ENCODE measurements around the gene FUZ. TPM values are rescaled to one million over a fixed set of nuclear protein-coding genes. Genes with fewer than 3 reads are reported as not detected.
A peak's percentile ranks its signal among the peaks of the same experiment; 100 is the strongest.
"Not testable (repeated sequence)": the region's sequence is repeated elsewhere in the genome, so short reads cannot be mapped to it uniquely, and the experiment has no call there.

Gene FUZ
- total RNA-seq, 4 donors from 2014 or later, result 19.0 to 31.7 (median 26.8) TPM

GRCh38 chr19:49820125-49820524 is 7.0 kb upstream of the FUZ start:
- H3K36me3 ChIP-seq, result peaks cover 0 to 39% (median 0%) of the 10 kb centered on the region in 3 donors
- peaks cover 0 to 27% (median 10%) of the 10 kb centered on the region in 4 donors for H3K4me1 ChIP-seq
- DNase-seq (ENCODE audit: low spot score in 2 of 2), result no peak
- H3K27ac ChIP-seq, result no peak overlapping the region
- TF ChIP-seq, protein P1, sequence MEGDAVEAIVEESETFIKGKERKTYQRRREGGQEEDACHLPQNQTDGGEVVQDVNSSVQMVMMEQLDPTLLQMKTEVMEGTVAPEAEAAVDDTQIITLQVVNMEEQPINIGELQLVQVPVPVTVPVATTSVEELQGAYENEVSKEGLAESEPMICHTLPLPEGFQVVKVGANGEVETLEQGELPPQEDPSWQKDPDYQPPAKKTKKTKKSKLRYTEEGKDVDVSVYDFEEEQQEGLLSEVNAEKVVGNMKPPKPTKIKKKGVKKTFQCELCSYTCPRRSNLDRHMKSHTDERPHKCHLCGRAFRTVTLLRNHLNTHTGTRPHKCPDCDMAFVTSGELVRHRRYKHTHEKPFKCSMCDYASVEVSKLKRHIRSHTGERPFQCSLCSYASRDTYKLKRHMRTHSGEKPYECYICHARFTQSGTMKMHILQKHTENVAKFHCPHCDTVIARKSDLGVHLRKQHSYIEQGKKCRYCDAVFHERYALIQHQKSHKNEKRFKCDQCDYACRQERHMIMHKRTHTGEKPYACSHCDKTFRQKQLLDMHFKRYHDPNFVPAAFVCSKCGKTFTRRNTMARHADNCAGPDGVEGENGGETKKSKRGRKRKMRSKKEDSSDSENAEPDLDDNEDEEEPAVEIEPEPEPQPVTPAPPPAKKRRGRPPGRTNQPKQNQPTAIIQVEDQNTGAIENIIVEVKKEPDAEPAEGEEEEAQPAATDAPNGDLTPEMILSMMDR (IDR thresholded peaks at IDR 0.05), result no peak
- TF ChIP-seq POLR2A (IDR thresholded peaks at IDR 0.05), result no peak
- no peak for TF ChIP-seq EP300 (IDR thresholded peaks at IDR 0.05)
- no peaks in the 10 kb centered on the region for H3K9me3 ChIP-seq
- WGBS, 2 donors, result 72 to 76% methylated on average over 10 of the region's 10 CpGs
- no peaks in the 10 kb centered on the region for H3K27me3 ChIP-seq
- no peak overlapping the region for H3K4me3 ChIP-seq

DNA sequence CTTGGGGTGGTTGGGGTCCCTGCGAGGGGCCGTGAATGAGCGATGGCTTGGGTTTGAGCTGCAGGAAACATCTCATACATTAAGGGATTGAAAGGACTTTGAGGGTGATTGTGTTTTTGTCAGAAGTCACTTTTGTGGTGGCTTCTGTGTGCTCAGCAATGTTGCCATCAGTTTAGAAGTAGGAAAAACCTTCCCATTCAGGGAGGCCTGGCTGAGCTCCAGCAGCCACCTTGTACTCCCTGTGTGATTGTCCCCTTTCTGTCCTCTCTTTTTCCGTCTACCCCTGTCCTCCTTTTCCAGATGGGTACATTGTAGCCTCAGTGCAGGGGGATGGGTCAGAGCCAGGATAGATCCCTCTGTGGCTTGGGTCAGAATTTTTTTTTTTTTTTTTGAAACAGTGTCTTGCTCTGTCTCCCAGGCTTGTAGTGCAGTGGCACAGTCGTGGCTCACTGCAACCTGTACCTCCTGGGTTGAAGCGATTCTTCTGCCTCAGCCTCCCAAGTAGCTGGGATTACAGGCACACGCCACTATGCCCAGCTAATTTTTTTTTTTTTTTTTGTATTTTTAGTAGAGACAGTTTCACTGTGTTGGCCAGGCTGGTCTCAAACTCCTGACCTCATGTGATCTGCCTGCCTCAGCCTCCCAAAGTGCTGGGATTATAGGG is 6.5 kb upstream of the FUZ start:
- not testable (repeated sequence) for H3K27me3 ChIP-seq; H3K9me3 ChIP-seq; DNase-seq (ENCODE audit: low spot score in 2 of 2)
- H3K36me3 ChIP-seq, result peaks cover 0 to 36% (median 0%) of the 10 kb centered on the region in 3 donors
- H3K4me1 ChIP-seq, result peaks cover 0 to 27% (median 10%) of the 10 kb centered on the region in 4 donors
- peak overlapping the region in 1 of 4 donors; percentile 100 for H3K27ac ChIP-seq
- WGBS, 2 donors, result 76 to 79% methylated on average over 7 of the region's 7 CpGs
- peak overlapping the region in 2 of 4 donors; percentile 74 to 96 for H3K4me3 ChIP-seq

DNA sequence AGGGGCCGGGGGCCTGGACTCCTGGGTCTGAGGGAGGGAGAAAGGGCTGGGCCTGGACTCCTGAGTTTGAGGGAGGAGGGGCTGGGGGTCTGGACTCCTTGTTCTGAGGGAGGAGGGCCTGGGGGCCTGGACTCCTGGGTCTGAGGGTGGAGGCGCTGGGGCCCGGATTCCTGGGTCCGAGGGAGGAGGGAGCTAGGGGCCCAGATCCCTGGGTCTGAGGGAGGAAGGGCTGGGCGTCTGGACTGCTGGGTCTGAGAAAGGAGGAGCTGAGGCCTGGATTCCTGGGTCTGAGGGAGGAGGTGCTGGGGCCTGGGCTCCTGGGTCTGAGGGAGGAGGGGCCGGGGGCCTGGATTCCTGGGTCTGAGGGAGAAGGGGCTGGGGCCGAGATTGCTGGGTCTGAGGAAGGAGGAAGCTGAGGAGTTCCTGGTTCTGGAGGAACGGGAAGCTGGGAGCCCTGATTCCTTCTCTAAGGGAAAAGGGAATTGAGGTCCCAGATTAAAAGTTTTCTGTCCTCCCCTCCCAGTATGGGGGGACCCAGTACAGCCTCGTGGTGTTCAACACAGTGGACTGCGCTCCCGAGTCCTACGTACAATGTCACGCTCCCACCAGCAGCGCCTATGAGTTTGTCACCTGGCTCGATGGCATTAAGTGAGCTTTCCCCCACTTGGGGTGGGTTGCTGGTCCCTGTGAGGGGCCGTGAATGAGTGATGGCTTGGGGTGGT is 5.7 kb upstream of the FUZ start:
- Histone ChIP-seq H3K9me3 (no peaks in the 10 kb centered on the region), H3K27me3 (no peaks in the 10 kb centered on the region), H3K36me3 (peaks cover 0 to 29% (median 0%) of the 10 kb centered on the region in 3 donors), H3K27ac (peak overlapping the region; percentile 93 to 100 (median 96)), H3K4me1 (peaks cover 0 to 29% (median 10%) of the 10 kb centered on the region in 4 donors), H3K4me3 (peak overlapping the region; percentile 64 to 96 (median 77))
- WGBS, 2 donors, result 24 to 32% methylated on average over 15 of the region's 16 CpGs
- TF ChIP-seq, protein P1 (IDR thresholded peaks at IDR 0.05), result no peak
- TF ChIP-seq EP300 (IDR thresholded peaks at IDR 0.05) (no peak), POLR2A (IDR thresholded peaks at IDR 0.05) (no peak)
- DNase-seq (ENCODE audit: low spot score in 2 of 2), result no peak

GRCh38 chr19:49817964-49818648 is 5.0 kb upstream of the FUZ start, which contains the start of gene MED25:
Gene MED25, plus strand, starts transcription at chr19:49818289. Its CDS starts 53 bp downstream, at chr19:49818342.
- TF ChIP-seq POLR2A (IDR thresholded peaks at IDR 0.05), result peak; percentile 60 to 71
- TF ChIP-seq, protein P1 (IDR thresholded peaks at IDR 0.05), result peak in 4 of 5 experiments; percentile 21 to 90 (median 57)
- TF ChIP-seq EP300 (IDR thresholded peaks at IDR 0.05), result peak; percentile 43 to 90
- no peaks in the 10 kb centered on the region for H3K9me3 ChIP-seq
- H3K27ac ChIP-seq, result peak within 1 kb of the TSS; percentile 93 to 100 (median 96)
- peaks cover 0 to 31% (median 10%) of the 10 kb centered on the region in 4 donors for H3K4me1 ChIP-seq
- DNase-seq (ENCODE audit: low spot score in 2 of 2), result peak; percentile 72 to 74
- 0 to 1% methylated on average over 50 to 56 of the region's 57 CpGs for WGBS, 2 donors
- H3K36me3 ChIP-seq, result peaks cover 0 to 22% (median 0%) of the 10 kb centered on the region in 3 donors
- H3K4me3 ChIP-seq, result peak within 1 kb of the TSS; percentile 64 to 96 (median 77)
- H3K27me3 ChIP-seq, result no peaks in the 10 kb centered on the region

GRCh38 chr19:49816590-49816989 is 3.5 kb upstream of the FUZ start:
- Histone ChIP-seq H3K36me3 (peaks cover 0 to 9% (median 0%) of the 10 kb centered on the region in 3 donors), H3K9me3 (no peaks in the 10 kb centered on the region), H3K27ac (peak overlapping the region; percentile 93 to 100 (median 96)), H3K4me3 (peak overlapping the region in 2 of 4 donors; percentile 74 to 96), H3K4me1 (peaks cover 0 to 42% (median 13%) of the 10 kb centered on the region in 4 donors), H3K27me3 (no peaks in the 10 kb centered on the region)
- no peak for DNase-seq (ENCODE audit: low spot score in 2 of 2)
- TF ChIP-seq POLR2A (IDR thresholded peaks at IDR 0.05), result no peak
- TF ChIP-seq EP300 (IDR thresholded peaks at IDR 0.05), result no peak
- TF ChIP-seq, protein P1 (IDR thresholded peaks at IDR 0.05), result no peak
- 75 to 80% methylated on average over 14 of the region's 14 CpGs for WGBS, 2 donors
